Stimulated activated naive CD8-positive, alpha-beta T cell treated with anti-CD3 and anti-CD28 coated beads, Interleukin-15, amount 100 ng/mL, for 72 hours (primary cell): Measurements from ENCODE around the gene SOX21.
"Not testable (repeated sequence)": the region's sequence is repeated elsewhere in the genome, so short reads cannot be mapped to it uniquely, and the experiment has no call there.

Experiments
- ATAC-seq: fragments of 150-1000 bp; cut with Tn5 transposase; 2 replicates; pipeline ENCODE4 v1.10.0; 2021; ENCODE audit warnings: mild to moderate bottlenecking, moderate library complexity
- DNase-seq, 2 donors: peaks; one replicate each; pipeline ENCODE4 v3.0.0; 2021 to 2022
- H3K27ac Mint-ChIP-seq, 2 donors: one replicate each; pipeline ENCODE4 v1.8.0; 2022; ENCODE audit warnings: mild to moderate bottlenecking in 2 of 2, mixed read lengths in 2 of 2, moderate library complexity in 2 of 2
- H3K27me3 Mint-ChIP-seq: one replicate; pipeline ENCODE4 v1.8.0; 2022; ENCODE audit warnings: mixed read lengths
- H3K4me1 Mint-ChIP-seq: one replicate; pipeline ENCODE4 v1.8.0; 2022; ENCODE audit warnings: mild to moderate bottlenecking, mixed read lengths
- H3K4me3 Mint-ChIP-seq, 2 donors: one replicate each; pipeline ENCODE4 v1.8.0; 2022; ENCODE audit warnings: mild to moderate bottlenecking in 2 of 2, mixed read lengths in 2 of 2, moderate library complexity in 1 of 2
- H3K9me3 Mint-ChIP-seq, 2 donors: one replicate each; pipeline ENCODE4 v1.8.0; 2022; ENCODE audit warnings: mixed read lengths in 2 of 2

Gene SOX21

GRCh38 chr13:94712287-94712811, at the start of gene SOX21:
SOX21 (minus strand) TSS chr13:94712545; CDS start chr13:94712049, 496 bp downstream.
- peak within 1 kb of the TSS; percentile 75 to 79 for H3K4me3 Mint-ChIP-seq
- peak; percentile 34 for ATAC-seq

GRCh38 chr13:94761407-94761806, 49.1 kb upstream of the SOX21 start:
- Mint-ChIP-seq H3K4me3 (no peak overlapping the region), H3K4me1 (no peaks in the 10 kb centered on the region), H3K27ac (no peak overlapping the region), H3K9me3 (no peaks in the 10 kb centered on the region), H3K27me3 (peaks cover 34% of the 10 kb centered on the region)
- DNase-seq (no peak), ATAC-seq (no peak)

More at GRCh38 chr13:94712287-94712811, at the start of gene SOX21:
- peak in 1 of 2 donors; percentile 24 for DNase-seq
- Mint-ChIP-seq H3K9me3 (no peaks in the 10 kb centered on the region), H3K4me1 (peaks cover 30% of the 10 kb centered on the region), H3K27ac (no peak within 1 kb of the TSS), H3K27me3 (peaks cover 91% of the 10 kb centered on the region)

- H3K4me3 Mint-ChIP-seq, result no peak overlapping the region
- peaks cover 36% of the 10 kb centered on the region for H3K27me3 Mint-ChIP-seq
- DNase-seq, result no peak
- H3K9me3 Mint-ChIP-seq, result no peaks in the 10 kb centered on the region
- no peaks in the 10 kb centered on the region for H3K4me1 Mint-ChIP-seq
- no peak overlapping the region for H3K27ac Mint-ChIP-seq
- no peak for ATAC-seq
Measured at GRCh38 chr13:94759120-94759728, 46.9 kb upstream of the SOX21 start.

GRCh38 chr13:94758436-94758960, 46.2 kb upstream of the SOX21 start:
- no peak overlapping the region for H3K4me3 Mint-ChIP-seq
- H3K4me1 Mint-ChIP-seq, result no peaks in the 10 kb centered on the region
- H3K27me3 Mint-ChIP-seq, result peaks cover 36% of the 10 kb centered on the region
- ATAC-seq, result no peak
- H3K27ac Mint-ChIP-seq, result no peak overlapping the region
- no peak for DNase-seq
- no peaks in the 10 kb centered on the region for H3K9me3 Mint-ChIP-seq

- ATAC-seq (no peak), DNase-seq (no peak)
- no peaks in the 10 kb centered on the region for H3K4me1 Mint-ChIP-seq
- peaks cover 33% of the 10 kb centered on the region for H3K27me3 Mint-ChIP-seq
- H3K27ac Mint-ChIP-seq, result no peak overlapping the region
- H3K4me3 Mint-ChIP-seq, result no peak overlapping the region
- no peaks in the 10 kb centered on the region for H3K9me3 Mint-ChIP-seq
Measured at GRCh38 chr13:94753327-94753726, 41.0 kb upstream of the SOX21 start.

GRCh38 chr13:94749162-94749561, 36.8 kb upstream of the SOX21 start:
- ATAC-seq (no peak), DNase-seq (no peak)
- no peaks in the 10 kb centered on the region for H3K4me1 Mint-ChIP-seq
- H3K4me3 Mint-ChIP-seq, result no peak overlapping the region
- H3K9me3 Mint-ChIP-seq, result no peaks in the 10 kb centered on the region
- H3K27ac Mint-ChIP-seq, result no peak overlapping the region
- peaks cover 35% of the 10 kb centered on the region for H3K27me3 Mint-ChIP-seq

- ATAC-seq, result no peak
- Mint-ChIP-seq H3K4me3 (no peak overlapping the region), H3K9me3 (no peaks in the 10 kb centered on the region), H3K4me1 (no peaks in the 10 kb centered on the region), H3K27me3 (peaks cover 16% of the 10 kb centered on the region), H3K27ac (no peak overlapping the region)
- DNase-seq, result no peak
Measured at GRCh38 chr13:94739235-94739634, 26.9 kb upstream of the SOX21 start.

GRCh38 chr13:94731028-94731427, 18.7 kb upstream of the SOX21 start:
- Mint-ChIP-seq H3K27ac (no peak overlapping the region), H3K4me1 (no peaks in the 10 kb centered on the region), H3K4me3 (no peak overlapping the region), H3K27me3 (peaks cover 8% of the 10 kb centered on the region), H3K9me3 (peaks cover 0 to 6% of the 10 kb centered on the region in 2 donors)
- DNase-seq (no peak), ATAC-seq (no peak)

- ATAC-seq, H3K4me3 Mint-ChIP-seq, H3K4me1 Mint-ChIP-seq, DNase-seq, H3K27ac Mint-ChIP-seq: not testable (repeated sequence)
- Mint-ChIP-seq H3K27me3 (peaks cover 14% of the 10 kb centered on the region), H3K9me3 (peaks cover 0 to 12% of the 10 kb centered on the region in 2 donors)
Measured at GRCh38 chr13:94729941-94730340, 17.6 kb upstream of the SOX21 start.

GRCh38 chr13:94726425-94726824, 14.1 kb upstream of the SOX21 start:
- no peak overlapping the region for H3K27ac Mint-ChIP-seq
- H3K4me1 Mint-ChIP-seq, result no peaks in the 10 kb centered on the region
- H3K9me3 Mint-ChIP-seq, result peaks cover 0 to 12% of the 10 kb centered on the region in 2 donors
- no peak overlapping the region for H3K4me3 Mint-ChIP-seq
- no peak for DNase-seq
- no peak for ATAC-seq
- H3K27me3 Mint-ChIP-seq, result peaks cover 36% of the 10 kb centered on the region

- H3K9me3 Mint-ChIP-seq, result peaks cover 0 to 7% of the 10 kb centered on the region in 2 donors
- H3K4me1 Mint-ChIP-seq, result no peaks in the 10 kb centered on the region
- H3K27me3 Mint-ChIP-seq, result peaks cover 47% of the 10 kb centered on the region
- no peak for ATAC-seq
- H3K27ac Mint-ChIP-seq, result no peak overlapping the region
- H3K4me3 Mint-ChIP-seq, result no peak overlapping the region
- no peak for DNase-seq
Measured at GRCh38 chr13:94722609-94723345, 10.4 kb upstream of the SOX21 start.

GRCh38 chr13:94718697-94719096, 6.4 kb upstream of the SOX21 start:
- H3K27ac Mint-ChIP-seq, DNase-seq, H3K4me3 Mint-ChIP-seq, H3K9me3 Mint-ChIP-seq, ATAC-seq, H3K4me1 Mint-ChIP-seq: not testable (repeated sequence)
- peaks cover 78% of the 10 kb centered on the region for H3K27me3 Mint-ChIP-seq

GRCh38 chr13:94717916-94718315, 5.6 kb upstream of the SOX21 start:
- no peaks in the 10 kb centered on the region for H3K9me3 Mint-ChIP-seq
- no peak overlapping the region for H3K27ac Mint-ChIP-seq
- H3K4me3 Mint-ChIP-seq, result no peak overlapping the region
- peaks cover 77% of the 10 kb centered on the region for H3K27me3 Mint-ChIP-seq
- ATAC-seq (no peak), DNase-seq (no peak)
- no peaks in the 10 kb centered on the region for H3K4me1 Mint-ChIP-seq

- ATAC-seq, result no peak
- Mint-ChIP-seq H3K9me3 (no peaks in the 10 kb centered on the region), H3K4me1 (peaks cover 9% of the 10 kb centered on the region), H3K4me3 (no peak overlapping the region), H3K27me3 (peaks cover 78% of the 10 kb centered on the region), H3K27ac (no peak overlapping the region)
- DNase-seq, result no peak
Measured at GRCh38 chr13:94716016-94716415, 3.7 kb upstream of the SOX21 start.

- Mint-ChIP-seq H3K4me3 (no peak overlapping the region), H3K27me3 (peaks cover 88% of the 10 kb centered on the region), H3K27ac (no peak overlapping the region), H3K9me3 (no peaks in the 10 kb centered on the region), H3K4me1 (peaks cover 19% of the 10 kb centered on the region)
- ATAC-seq, result no peak
- DNase-seq, result no peak
Measured at GRCh38 chr13:94713561-94714182, 1.3 kb upstream of the SOX21 start.
